GM12875 (cell line): ENCODE data around the gene PORCN.

ENCODE experiments used
- H3K4me3 ChIP-seq: one replicate; pipeline ENCODE4 v1.5.1; 2011; ENCODE audit warnings: low read depth, low read length, control low read depth
- CTCF ChIP-seq: IDR thresholded peaks from 2 replicates; pipeline ENCODE4 v1.5.1; 2011; ENCODE audit warnings: low read depth, mild to moderate bottlenecking, control low read depth, inconsistent platforms, low read length, moderate library complexity, borderline replicate concordance; ENCODE audit not compliant: insufficient read depth

PORCN gene

GRCh38 chrX:48472225-48472624 lies 36.6 kb upstream of the PORCN start:
- no peak overlapping the region for H3K4me3 ChIP-seq
- TF ChIP-seq CTCF: no peak

GRCh38 chrX:48472851-48473703 lies 35.7 kb upstream of the PORCN start:
- no peak for TF ChIP-seq CTCF
- H3K4me3 ChIP-seq: no peak overlapping the region

- no peak overlapping the region for H3K4me3 ChIP-seq
- no peak for TF ChIP-seq CTCF
Measured at GRCh38 chrX:48473704-48473990, 35.1 kb upstream of the PORCN start.

- TF ChIP-seq CTCF: peak; percentile 33; the same call in 1 of the 2 replicates
- no peak overlapping the region for H3K4me3 ChIP-seq
Measured at GRCh38 chrX:48474127-48474526, 34.7 kb upstream of the PORCN start.

GRCh38 chrX:48474581-48474980 lies 34.2 kb upstream of the PORCN start:
- no peak overlapping the region for H3K4me3 ChIP-seq
- no peak for TF ChIP-seq CTCF

- TF ChIP-seq CTCF: no peak
Measured at GRCh38 chrX:48475296-48475695, 33.5 kb upstream of the PORCN start.

More at GRCh38 chrX:48475296-48475695, 33.5 kb upstream of the PORCN start:
- H3K4me3 ChIP-seq: peak overlapping the region; percentile 74
